ENCODE results near the gene IFT81. TPM values are rescaled to one million over a fixed set of nuclear protein-coding genes. Genes with fewer than 3 reads are reported as not detected.

IFT81 gene
- total RNA-seq, 1 experiment from 2014 or later = 9.9 TPM

DNA sequence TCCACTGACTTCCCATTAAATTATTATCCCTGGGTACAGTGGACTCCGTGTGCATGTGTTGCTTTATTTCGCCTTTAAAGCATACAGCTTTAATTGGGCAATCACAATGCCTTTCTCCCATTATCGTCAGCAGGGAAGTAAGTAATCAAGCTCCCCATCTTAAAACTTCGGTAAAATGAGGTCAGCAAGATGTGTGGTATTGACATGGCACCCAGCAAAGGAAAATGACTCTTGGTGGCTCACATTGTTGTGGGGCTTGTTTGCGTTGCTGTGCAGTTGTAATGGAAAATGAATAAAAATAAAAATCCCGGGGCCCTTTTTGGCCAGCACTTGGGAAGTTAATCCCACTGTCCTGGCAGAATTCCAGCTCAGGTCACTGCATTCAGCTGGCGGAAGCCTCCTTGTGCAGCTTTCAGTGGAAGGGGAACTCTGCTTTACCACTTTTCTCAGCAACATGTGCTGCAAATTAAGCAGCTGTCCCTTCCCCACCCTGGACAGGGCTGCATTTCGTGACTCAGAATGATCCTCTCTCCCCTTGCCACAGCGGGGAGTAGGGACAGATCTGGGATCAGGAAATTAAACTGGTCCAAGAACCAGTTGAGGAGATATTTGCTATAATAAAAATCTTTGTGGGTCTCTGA lies 142.9 kb downstream of the IFT81 start:
- Histone ChIP-seq H3K27ac (ENCODE audit: low read length) (no peak overlapping the region), H3K4me2 (ENCODE audit: low read depth, low read length, poor library complexity, severe bottlenecking) (no peak overlapping the region), H3K4me3 (ENCODE audit: low read length) (no peak overlapping the region), H3K79me2 (ENCODE audit: low read length) (no peaks in the 10 kb centered on the region), H3K36me3 (ENCODE audit: insufficient read depth, low read length) (no peaks in the 10 kb centered on the region), H2AFZ (ENCODE audit: low read length) (no peak overlapping the region), H4K20me1 (ENCODE audit: insufficient read depth, low read depth, low read length) (no peaks in the 10 kb centered on the region), H3K27me3 (ENCODE audit: low read length) (no peaks in the 10 kb centered on the region), H3K4me1 (ENCODE audit: low read length) (no peaks in the 10 kb centered on the region), H3K9me3 (ENCODE audit: low read length) (no peaks in the 10 kb centered on the region), H3K9me2 (replicated peaks; ENCODE audit: insufficient read depth, low read length) (no peaks in the 10 kb centered on the region), H3K9ac (ENCODE audit: low read length) (no peak overlapping the region)
- DNase-seq = no peak

Other genes with a start within 250 kb of the IFT81 start
- gene GLTP, start 243.8 kb upstream of the IFT81 start, total RNA-seq (2014; rRNA removed; shearing (Covaris generic); ENCODE audit: low replicate concordance) = 26.5 and 29.5 TPM in 2 replicates
- gene TCHP, start 224.1 kb upstream of the IFT81 start, total RNA-seq (2014; rRNA removed; shearing (Covaris generic); ENCODE audit: low replicate concordance) = 11.8 and 17.0 TPM in 2 replicates
- gene GIT2, start 128.0 kb upstream of the IFT81 start, total RNA-seq (2014; rRNA removed; shearing (Covaris generic); ENCODE audit: low replicate concordance) = 76.3 and 81.9 TPM in 2 replicates
- 277 and 337 TPM in 2 replicates for gene ANKRD13A, start 124.9 kb upstream of the IFT81 start, total RNA-seq (2014; rRNA removed; shearing (Covaris generic); ENCODE audit: low replicate concordance)
- gene C12orf76, start 75.8 kb upstream of the IFT81 start, total RNA-seq (2014; rRNA removed; shearing (Covaris generic); ENCODE audit: low replicate concordance) = 12.8 and 24.6 TPM in 2 replicates
- 70.0 and 88.5 TPM in 2 replicates for gene ATP2A2, start 156.9 kb downstream of the IFT81 start, total RNA-seq (2014; rRNA removed; shearing (Covaris generic); ENCODE audit: low replicate concordance)